GM12891 (cell line): Measurements from ENCODE around the gene JUNB.

Source experiments
- POLR2A ChIP-seq: IDR thresholded peaks from 2 replicates; pipeline ENCODE4 v1.6.1; 2011; ENCODE audit warnings: low read depth, low read length, control low read depth
- POLR2AphosphoS5 ChIP-seq: IDR thresholded peaks from 2 replicates; pipeline ENCODE4 v1.6.1; 2011; ENCODE audit warnings: low read depth, low read length, control low read depth
- POU2F2 ChIP-seq: IDR thresholded peaks from 2 replicates; pipeline ENCODE4 v1.6.1; 2011; ENCODE audit warnings: low read depth, mild to moderate bottlenecking, control low read depth, low read length, moderate library complexity

GRCh38 chr19:12783849-12784393 is 7.4 kb upstream of the JUNB start:
- no peak for TF ChIP-seq POLR2A
- no peak for TF ChIP-seq POLR2AphosphoS5
- no peak for TF ChIP-seq POU2F2
